HG02981 (cell line): ENCODE results near the gene CCDC82.
A peak's percentile ranks its signal among the peaks of the same experiment; 100 is the strongest.

Experiments used
- ATAC-seq: cut with Tn5 transposase; IDR thresholded peaks from one replicate; pipeline ENCODE4 v1.9.1; 2021; ENCODE audit warnings: mild to moderate bottlenecking, moderate library complexity; ENCODE audit not compliant: unreplicated experiment

Gene CCDC82

GRCh38 chr11:96365493-96365892 lies 24.2 kb downstream of the CCDC82 start:
- no peak for ATAC-seq

- ATAC-seq: no peak
Measured at GRCh38 chr11:96361778-96362177, 27.9 kb downstream of the CCDC82 start.

GRCh38 chr11:96358321-96358720 lies 31.4 kb downstream of the CCDC82 start:
- no peak for ATAC-seq

- ATAC-seq: no peak
Measured at GRCh38 chr11:96357794-96358193, 31.9 kb downstream of the CCDC82 start.

GRCh38 chr11:96356848-96357247 lies 32.9 kb downstream of the CCDC82 start:
- ATAC-seq: no peak

GRCh38 chr11:96342961-96343711 lies 46.6 kb downstream of the CCDC82 start, which contains the start of gene MAML2:
MAML2 (minus strand) TSS chr11:96343195; CDS start chr11:96341895, 1,300 bp downstream.
- peak; percentile 78 for ATAC-seq

GRCh38 chr11:96342014-96342960 lies 47.4 kb downstream of the CCDC82 start:
- no peak for ATAC-seq

GRCh38 chr11:96341211-96342013 lies 48.3 kb downstream of the CCDC82 start:
- peak; percentile 41 for ATAC-seq

GRCh38 chr11:96340555-96340885 lies 49.2 kb downstream of the CCDC82 start:
- ATAC-seq: no peak

GRCh38 chr11:96339706-96340554 lies 49.8 kb downstream of the CCDC82 start:
- no peak for ATAC-seq

- ATAC-seq: peak; percentile 37
Measured at GRCh38 chr11:96338910-96339705, 50.6 kb downstream of the CCDC82 start.

GRCh38 chr11:96337541-96338431 lies 51.9 kb downstream of the CCDC82 start:
- peak; percentile 22 for ATAC-seq

GRCh38 chr11:96335388-96335787 lies 54.3 kb downstream of the CCDC82 start:
- no peak for ATAC-seq

GRCh38 chr11:96334219-96334618 lies 55.5 kb downstream of the CCDC82 start:
- no peak for ATAC-seq

GRCh38 chr11:96333191-96333719 lies 56.5 kb downstream of the CCDC82 start:
- ATAC-seq: no peak

- no peak for ATAC-seq
Measured at GRCh38 chr11:96332126-96332771, 57.5 kb downstream of the CCDC82 start.

GRCh38 chr11:96331699-96332116 lies 58.0 kb downstream of the CCDC82 start:
- peak; percentile 47 for ATAC-seq

GRCh38 chr11:96330511-96330859 lies 59.2 kb downstream of the CCDC82 start:
- no peak for ATAC-seq
